ENCODE results near the gene SUSD3. TPM values are rescaled to one million over a fixed set of nuclear protein-coding genes. Genes with fewer than 3 reads are reported as not detected.

Gene SUSD3
- polyA plus RNA-seq, 1 experiment: 1.9 TPM

DNA sequence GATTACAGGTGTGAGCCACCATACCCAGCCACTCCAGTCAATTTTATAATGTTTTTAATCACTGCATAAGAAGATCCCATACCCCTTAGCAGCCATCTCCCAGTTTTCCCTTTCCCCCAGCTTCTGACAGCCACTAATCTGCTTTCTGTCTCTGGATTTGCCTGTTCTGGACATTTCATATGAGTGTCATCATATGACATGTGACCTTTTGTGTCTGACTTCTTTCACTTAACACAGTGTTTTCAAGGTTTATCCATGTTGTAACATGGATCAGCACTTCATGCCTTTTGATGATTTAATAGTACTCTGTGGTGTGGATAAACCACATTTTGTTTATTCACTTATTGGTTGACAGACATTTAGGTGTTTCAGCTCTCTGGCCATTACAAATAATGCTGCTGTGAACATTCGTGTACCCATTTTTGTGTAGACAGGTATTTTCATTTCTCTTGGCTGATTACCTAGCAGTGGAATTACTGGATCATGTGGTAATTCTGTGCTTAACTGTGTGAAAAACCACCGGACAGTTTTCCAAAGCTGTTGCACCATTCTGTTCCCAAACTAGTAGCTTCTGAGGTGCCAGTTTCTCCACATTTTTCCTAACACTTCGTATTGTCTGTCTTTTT is 8.6 kb downstream of the SUSD3 start:
- ChIA-PET CTCF (interaction anchor here (0.6 kb wide), 1 partner anchor 87 kb away, joined by 3 read pairs; no protein-coding TSS in a partner anchor), POLR2A (no interaction called here)
- Histone ChIP-seq H3K4me3 (ENCODE audit: low read depth, low read length) (no peak overlapping the region), H3K27me3 (ENCODE audit: control insufficient read depth, insufficient read depth, low read length) (no peaks in the 10 kb centered on the region; the same call in none of the 2 replicates), H3K36me3 (ENCODE audit: control insufficient read depth, insufficient read depth, low read length) (no peaks in the 10 kb centered on the region)
- DNase-seq (ENCODE audit: low read depth): no peak
- TF ChIP-seq, protein P1, sequence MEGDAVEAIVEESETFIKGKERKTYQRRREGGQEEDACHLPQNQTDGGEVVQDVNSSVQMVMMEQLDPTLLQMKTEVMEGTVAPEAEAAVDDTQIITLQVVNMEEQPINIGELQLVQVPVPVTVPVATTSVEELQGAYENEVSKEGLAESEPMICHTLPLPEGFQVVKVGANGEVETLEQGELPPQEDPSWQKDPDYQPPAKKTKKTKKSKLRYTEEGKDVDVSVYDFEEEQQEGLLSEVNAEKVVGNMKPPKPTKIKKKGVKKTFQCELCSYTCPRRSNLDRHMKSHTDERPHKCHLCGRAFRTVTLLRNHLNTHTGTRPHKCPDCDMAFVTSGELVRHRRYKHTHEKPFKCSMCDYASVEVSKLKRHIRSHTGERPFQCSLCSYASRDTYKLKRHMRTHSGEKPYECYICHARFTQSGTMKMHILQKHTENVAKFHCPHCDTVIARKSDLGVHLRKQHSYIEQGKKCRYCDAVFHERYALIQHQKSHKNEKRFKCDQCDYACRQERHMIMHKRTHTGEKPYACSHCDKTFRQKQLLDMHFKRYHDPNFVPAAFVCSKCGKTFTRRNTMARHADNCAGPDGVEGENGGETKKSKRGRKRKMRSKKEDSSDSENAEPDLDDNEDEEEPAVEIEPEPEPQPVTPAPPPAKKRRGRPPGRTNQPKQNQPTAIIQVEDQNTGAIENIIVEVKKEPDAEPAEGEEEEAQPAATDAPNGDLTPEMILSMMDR (IDR thresholded peaks at IDR 0.05; ENCODE audit: insufficient read depth, low read depth, low read length): no peak

GRCh38 chr9:93068956-93069355 is 10.5 kb downstream of the SUSD3 start:
- ChIA-PET CTCF (no interaction called here), POLR2A (no interaction called here)
- DNase-seq (ENCODE audit: low read depth): no peak
- H3K4me3 ChIP-seq (ENCODE audit: low read depth, low read length): no peak overlapping the region
- no peaks in the 10 kb centered on the region; the same call in none of the 2 replicates for H3K27me3 ChIP-seq (ENCODE audit: control insufficient read depth, insufficient read depth, low read length)
- no peaks in the 10 kb centered on the region for H3K36me3 ChIP-seq (ENCODE audit: control insufficient read depth, insufficient read depth, low read length)
- TF ChIP-seq, protein P1 (IDR thresholded peaks at IDR 0.05; ENCODE audit: insufficient read depth, low read depth, low read length): no peak

DNA sequence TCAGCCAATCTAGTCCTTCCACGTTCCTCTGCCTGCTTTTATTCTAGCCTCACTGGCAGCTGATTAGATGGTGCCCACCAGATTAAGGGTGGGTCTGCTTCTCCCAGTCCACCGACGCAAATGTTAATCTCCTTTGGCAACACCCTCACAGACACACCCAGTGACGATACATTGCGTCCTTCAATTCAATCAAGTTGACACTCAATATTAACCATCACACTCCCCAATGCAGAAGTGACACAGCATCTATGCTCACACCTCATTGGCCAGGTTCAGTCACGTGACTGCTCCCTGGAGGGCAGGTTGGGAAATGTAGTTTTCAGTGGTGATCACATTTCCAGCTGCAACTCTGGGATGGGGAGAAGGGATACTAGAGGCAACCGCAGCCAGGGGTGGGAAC is 13.0 kb downstream of the SUSD3 start:
- no peak for DNase-seq (ENCODE audit: low read depth)
- POLR2A ChIA-PET: no interaction called here

GRCh38 chr9:93072383-93072795 is 13.9 kb downstream of the SUSD3 start:
- ChIA-PET CTCF (no interaction called here), POLR2A (interaction anchor here (0.5 kb wide), 1 partner anchor 23 kb away, joined by 4 read pairs; no protein-coding TSS in a partner anchor)
- H3K27me3 ChIP-seq (ENCODE audit: control insufficient read depth, insufficient read depth, low read length): no peaks in the 10 kb centered on the region; the same call in 1 of the 2 replicates
- no peak overlapping the region for H3K4me3 ChIP-seq (ENCODE audit: low read depth, low read length)
- DNase-seq (ENCODE audit: low read depth): no peak
- H3K36me3 ChIP-seq (ENCODE audit: control insufficient read depth, insufficient read depth, low read length): no peaks in the 10 kb centered on the region
- TF ChIP-seq, protein P1 (IDR thresholded peaks at IDR 0.05; ENCODE audit: insufficient read depth, low read depth, low read length): no peak

More for the DNA sequence above, 13.0 kb downstream of the SUSD3 start:
- H3K36me3 ChIP-seq (ENCODE audit: control insufficient read depth, insufficient read depth, low read length): no peaks in the 10 kb centered on the region
- CTCF ChIA-PET: interaction anchor here (0.9 kb wide), 1 partner anchor 17 kb away, joined by 3 read pairs; no protein-coding TSS in a partner anchor
- H3K27me3 ChIP-seq (ENCODE audit: control insufficient read depth, insufficient read depth, low read length): no peaks in the 10 kb centered on the region; the same call in none of the 2 replicates
- no peak overlapping the region for H3K4me3 ChIP-seq (ENCODE audit: low read depth, low read length)
- TF ChIP-seq, protein P1 (IDR thresholded peaks at IDR 0.05; ENCODE audit: insufficient read depth, low read depth, low read length): no peak

DNA sequence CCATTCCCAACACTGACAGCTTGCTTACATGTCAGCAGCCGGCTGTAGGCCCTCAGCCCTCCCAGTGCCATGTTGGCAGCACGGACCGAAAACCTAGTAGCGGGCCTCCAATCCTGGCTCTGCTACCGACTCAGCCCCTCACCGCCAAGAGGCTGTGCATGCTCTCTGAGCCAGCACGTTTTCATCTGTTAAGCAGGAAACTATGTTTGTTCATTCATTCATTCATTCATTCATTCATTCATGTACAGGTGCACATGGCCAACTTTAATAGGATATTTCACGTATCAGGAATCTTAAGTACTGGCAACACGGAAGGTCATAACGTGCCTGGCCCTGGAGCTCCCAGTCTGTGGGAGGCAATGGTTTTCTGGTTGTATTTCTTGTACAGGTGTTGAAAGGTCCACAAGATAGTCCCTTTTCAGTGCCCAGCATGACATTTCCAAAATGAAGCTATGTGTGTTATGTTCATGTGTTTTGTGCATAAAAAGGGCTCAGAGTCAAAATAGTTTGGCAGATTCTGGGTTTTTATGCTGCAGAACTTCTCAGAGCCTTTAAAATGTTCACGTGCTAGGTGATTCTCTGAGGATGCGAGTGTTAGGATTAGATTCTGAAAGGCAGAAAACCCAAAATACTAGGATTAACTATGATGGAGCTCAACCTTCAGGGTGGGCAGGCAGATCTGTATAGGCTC is 17.7 kb downstream of the SUSD3 start:
- TF ChIP-seq, protein P1 (IDR thresholded peaks at IDR 0.05; ENCODE audit: insufficient read depth, low read depth, low read length): no peak
- CTCF ChIA-PET: no interaction called here
- Histone ChIP-seq H3K27me3 (ENCODE audit: control insufficient read depth, insufficient read depth, low read length) (no peaks in the 10 kb centered on the region), H3K36me3 (ENCODE audit: control insufficient read depth, insufficient read depth, low read length) (no peaks in the 10 kb centered on the region), H3K4me3 (ENCODE audit: low read depth, low read length) (no peak overlapping the region)
- POLR2A ChIA-PET: no interaction called here
- DNase-seq (ENCODE audit: low read depth): no peak
